ENCODE results near the gene RPS18.

- TF ChIP-seq MAZ (IDR thresholded peaks at IDR 0.05; ENCODE audit: borderline replicate concordance, low read depth, low read length) (no peak), CTCF (conservative IDR thresholded peaks at IDR 0.05; ENCODE audit: low read depth, low read length) (no peak), ELK1 (IDR thresholded peaks at IDR 0.05; ENCODE audit: borderline replicate concordance, low read depth, low read length) (no peak), FOS (IDR thresholded peaks at IDR 0.05; ENCODE audit: low read depth, low read length) (no peak), CEBPB (IDR thresholded peaks at IDR 0.05; ENCODE audit: low read depth, low read length) (no peak), RFX5 (IDR thresholded peaks at IDR 0.05; ENCODE audit: low read depth, low read length) (no peak), SMC3 (IDR thresholded peaks at IDR 0.05; ENCODE audit: low read depth, low read length) (no peak), POLR2A (IDR thresholded peaks at IDR 0.05; ENCODE audit: low read depth, low read length) (no peak)
Observed at GRCh38 chr6:33278810-33279209, 6.9 kb downstream of the RPS18 start.
